Measurements from ENCODE around the gene SCN3A.

SCN3A gene

DNA sequence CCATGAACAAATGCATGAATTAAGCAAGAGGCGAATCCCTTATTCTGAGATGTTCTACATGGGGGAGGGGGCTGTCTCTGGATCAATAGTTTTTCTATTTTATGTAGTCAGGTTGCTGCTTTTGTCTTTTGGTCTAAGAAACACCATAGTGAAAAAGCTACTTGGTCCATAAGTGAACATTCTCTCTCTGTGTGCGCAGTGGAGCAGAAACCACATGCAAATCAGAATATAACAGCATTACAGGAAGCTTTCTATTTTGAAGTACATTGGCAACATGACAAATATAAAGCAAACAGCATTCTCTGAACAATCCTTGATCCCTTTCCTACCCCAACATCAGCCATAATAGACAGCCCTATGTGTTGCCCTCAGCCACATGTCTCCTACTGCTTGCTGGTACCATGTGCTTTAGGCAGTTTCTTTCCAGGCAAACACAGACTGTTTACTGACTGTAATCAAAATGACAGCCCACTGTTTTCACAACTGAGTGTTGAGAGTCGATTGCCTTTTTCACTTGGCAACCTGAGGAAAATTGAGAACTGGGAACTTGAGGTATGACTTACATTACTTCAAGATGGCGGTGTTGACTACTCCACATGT lies 10.6 kb downstream of the SCN3A start:
- peak; percentile 8 for DNase-seq (ENCODE audit: low spot score)
- TF ChIP-seq, protein P1, sequence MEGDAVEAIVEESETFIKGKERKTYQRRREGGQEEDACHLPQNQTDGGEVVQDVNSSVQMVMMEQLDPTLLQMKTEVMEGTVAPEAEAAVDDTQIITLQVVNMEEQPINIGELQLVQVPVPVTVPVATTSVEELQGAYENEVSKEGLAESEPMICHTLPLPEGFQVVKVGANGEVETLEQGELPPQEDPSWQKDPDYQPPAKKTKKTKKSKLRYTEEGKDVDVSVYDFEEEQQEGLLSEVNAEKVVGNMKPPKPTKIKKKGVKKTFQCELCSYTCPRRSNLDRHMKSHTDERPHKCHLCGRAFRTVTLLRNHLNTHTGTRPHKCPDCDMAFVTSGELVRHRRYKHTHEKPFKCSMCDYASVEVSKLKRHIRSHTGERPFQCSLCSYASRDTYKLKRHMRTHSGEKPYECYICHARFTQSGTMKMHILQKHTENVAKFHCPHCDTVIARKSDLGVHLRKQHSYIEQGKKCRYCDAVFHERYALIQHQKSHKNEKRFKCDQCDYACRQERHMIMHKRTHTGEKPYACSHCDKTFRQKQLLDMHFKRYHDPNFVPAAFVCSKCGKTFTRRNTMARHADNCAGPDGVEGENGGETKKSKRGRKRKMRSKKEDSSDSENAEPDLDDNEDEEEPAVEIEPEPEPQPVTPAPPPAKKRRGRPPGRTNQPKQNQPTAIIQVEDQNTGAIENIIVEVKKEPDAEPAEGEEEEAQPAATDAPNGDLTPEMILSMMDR (IDR thresholded peaks at IDR 0.05; ENCODE audit: extremely low read depth, missing control alignments), result no peak

DNA sequence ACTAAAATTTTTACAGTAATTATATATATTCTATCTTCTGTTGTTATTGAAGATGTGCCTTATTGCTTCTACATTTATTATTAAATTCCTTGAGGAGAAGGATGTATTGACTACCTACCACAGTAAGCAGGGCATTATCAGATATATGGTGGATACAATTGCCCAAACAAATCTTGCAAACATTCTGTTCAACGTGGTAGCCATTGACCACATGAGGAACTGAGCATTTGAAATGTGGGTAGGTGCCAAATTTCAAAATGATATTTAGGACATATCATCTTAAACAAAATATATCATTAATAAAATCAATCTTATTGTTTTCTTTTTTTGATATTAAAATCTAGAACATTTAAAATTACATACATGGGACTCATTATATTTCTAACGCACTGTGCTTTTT lies 11.1 kb downstream of the SCN3A start:
- TF ChIP-seq, protein P1 (IDR thresholded peaks at IDR 0.05; ENCODE audit: extremely low read depth, missing control alignments), result no peak

DNA sequence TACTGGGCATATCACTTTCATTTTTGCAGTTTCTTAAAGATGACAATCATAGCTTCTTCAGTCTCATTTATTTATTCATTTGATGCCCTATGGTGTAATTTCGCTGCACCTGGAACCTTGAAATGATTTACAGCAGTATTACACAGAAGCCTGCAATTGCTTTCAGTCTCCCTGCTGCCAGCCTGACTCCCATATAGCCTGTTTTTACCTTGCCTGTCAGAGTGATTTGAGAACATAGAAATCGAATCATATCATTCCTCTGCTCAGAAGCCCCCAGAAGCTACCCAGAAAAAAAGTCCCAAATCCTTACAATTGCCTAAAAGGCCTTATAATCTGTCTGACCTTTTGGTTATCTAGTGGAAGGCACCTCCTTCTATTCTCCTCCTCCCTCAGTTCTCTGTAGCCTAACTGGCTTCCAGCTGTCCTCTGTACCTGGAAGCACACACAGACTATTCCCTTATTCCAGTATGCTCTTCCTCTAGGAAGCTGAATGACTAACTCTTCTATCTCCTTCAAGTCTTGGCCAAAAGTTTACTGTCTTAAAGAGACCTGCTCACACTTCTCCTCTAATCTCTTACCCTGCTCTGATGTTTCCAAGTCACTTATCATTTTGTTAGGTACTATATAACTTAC lies 12.6 kb downstream of the SCN3A start:
- no peak for DNase-seq (ENCODE audit: low spot score)
- TF ChIP-seq, protein P1 (IDR thresholded peaks at IDR 0.05; ENCODE audit: extremely low read depth, missing control alignments), result no peak

More for the DNA sequence above, 11.1 kb downstream of the SCN3A start:
- DNase-seq (ENCODE audit: low spot score), result no peak

DNA sequence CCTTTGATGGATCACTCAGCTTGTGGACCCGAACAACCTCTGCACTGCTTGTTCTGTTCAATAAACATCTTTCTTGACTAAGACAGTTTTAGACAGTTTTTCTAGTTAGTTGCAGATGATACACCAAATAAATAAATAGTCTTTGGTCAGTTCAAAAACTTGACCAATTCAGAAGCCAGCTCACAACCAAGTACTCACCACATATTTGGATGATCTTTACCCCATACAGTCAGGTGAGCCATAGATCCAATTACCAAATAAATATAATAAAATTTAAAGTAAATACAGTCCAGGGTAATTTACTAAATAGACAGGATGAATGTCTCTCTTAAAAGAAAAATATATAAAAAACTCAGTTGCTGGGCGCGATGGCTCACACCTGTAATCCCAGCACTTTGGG lies 18.2 kb downstream of the SCN3A start:
- no peak for DNase-seq (ENCODE audit: low spot score)
- TF ChIP-seq, protein P1 (IDR thresholded peaks at IDR 0.05; ENCODE audit: extremely low read depth, missing control alignments), result no peak

DNA sequence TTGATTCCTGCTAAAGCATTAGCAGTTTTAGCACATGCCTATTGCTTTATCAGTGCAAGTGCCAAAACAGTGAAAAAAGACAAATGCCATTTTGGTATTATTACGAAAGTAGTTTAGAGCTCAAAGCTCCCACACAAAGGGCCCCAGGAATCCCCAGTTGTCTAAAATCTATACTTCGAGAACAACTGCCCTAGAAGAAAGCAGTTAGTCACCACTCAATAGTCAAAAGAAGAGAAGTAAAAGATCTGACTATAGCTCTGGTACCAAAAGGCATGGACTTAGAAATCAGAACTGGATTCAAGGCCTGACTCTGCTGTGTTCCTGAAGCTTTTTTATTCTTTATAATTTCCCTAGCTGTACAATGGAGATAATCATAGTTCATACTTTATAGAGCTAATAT lies 21.8 kb downstream of the SCN3A start:
- TF ChIP-seq, protein P1 (IDR thresholded peaks at IDR 0.05; ENCODE audit: extremely low read depth, missing control alignments), result no peak
- DNase-seq (ENCODE audit: low spot score), result no peak

DNA sequence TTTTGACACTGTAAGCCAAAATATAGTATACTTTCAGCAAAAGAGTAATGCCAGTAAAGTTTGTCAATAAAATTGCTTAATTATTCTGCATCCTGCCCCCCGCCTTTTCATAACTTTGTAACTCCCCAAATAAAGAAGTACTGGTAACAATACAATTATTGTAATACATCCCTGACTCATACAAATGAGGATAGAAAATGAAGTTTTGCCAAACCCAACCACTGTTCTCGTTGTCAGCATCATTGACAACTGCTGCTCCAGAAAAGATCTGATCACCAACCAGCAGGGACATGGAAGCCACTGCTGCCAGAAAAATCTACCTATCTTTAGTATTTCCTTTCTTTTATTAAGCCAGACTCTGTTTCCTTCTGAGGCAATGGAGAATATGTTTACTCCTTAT lies 27.1 kb downstream of the SCN3A start:
- no peak for DNase-seq (ENCODE audit: low spot score)
- TF ChIP-seq, protein P1 (IDR thresholded peaks at IDR 0.05; ENCODE audit: extremely low read depth, missing control alignments), result no peak

DNA sequence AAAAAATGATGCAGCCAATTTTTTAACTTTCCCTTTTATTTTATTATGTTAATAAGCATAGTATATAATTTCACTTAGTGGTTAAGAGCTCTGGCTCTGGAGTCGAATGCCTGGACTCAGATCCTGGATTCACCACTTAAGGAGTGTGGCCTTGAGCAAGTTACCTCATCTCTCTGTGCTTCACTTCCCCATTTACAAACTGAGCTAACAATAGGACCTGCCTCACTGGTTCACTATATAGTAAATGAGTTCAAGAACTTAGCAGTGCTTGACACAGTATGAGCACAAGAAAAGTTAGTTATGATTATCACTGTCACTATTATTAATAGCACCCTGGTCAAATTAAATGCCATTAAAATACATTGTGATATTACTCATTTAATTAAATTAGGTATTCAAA lies 30.6 kb downstream of the SCN3A start:
- TF ChIP-seq, protein P1 (IDR thresholded peaks at IDR 0.05; ENCODE audit: extremely low read depth, missing control alignments), result no peak
- no peak for DNase-seq (ENCODE audit: low spot score)
